K562 (cell line): Measurements from ENCODE around the gene GJB2. TPM values are rescaled to one million over a fixed set of nuclear protein-coding genes. Genes with fewer than 3 reads are reported as not detected.
A peak's percentile ranks its signal among the peaks of the same experiment; 100 is the strongest.

ENCODE experiments used
- ATAC-seq: fragments of 200-7000 bp; cut with Tn5 transposase; 3 replicates; pipeline ENCODE4 v1.9.1; 2020; ENCODE audit warnings: moderate library complexity
- BruUV-seq: library from RNA; stranded (reverse); fragments of 400-500 nt; replicated peaks from 2 replicates; lab custom pipeline; 2021; lab: Mats Ljungman, UMichigan
- CTCF ChIA-PET: fragments of 300-600 bp; formaldehyde crosslinking; extraction: SDS; loops from one replicate; lab custom pipeline; 2021; ENCODE audit warnings: low intra/inter-chr PET ratio; lab: Yijun Ruan, JAX
- POLR2A ChIA-PET: fragments of 300-600, 350-650 bp; sonication (Branson Sonifier 250); formaldehyde crosslinking; extraction: SDS; loops from one replicate; lab custom pipeline; 2021; ENCODE audit warnings: antibody characterized with exemption, inconsistent platforms; lab: Yijun Ruan, JAX
- DNase-seq, 4 experiments: peaks; one replicate each; pipeline versions ENCODE4 v3.0.0 to v3.0.0-alpha.2; 2011 to 2018; ENCODE audit warnings: low spot score in 3 of 4, mixed read lengths in 3 of 4; ENCODE audit errors: extremely low read depth in 1 of 4
- FAIRE-seq: peaks from 2 replicates; lab custom pipeline; 2011; peaks lifted over from hg19 to GRCh38; lab: Jason Lieb, UNC
- H2AFZ ChIP-seq: 2 replicates; pipeline ENCODE4 v1.6.0; 2011; ENCODE audit warnings: low read depth, low read length, control low read depth, inconsistent platforms
- H3K27ac ChIP-seq: fragments of 200-600 bp; 3 replicates; pipeline ENCODE4 v1.8.0; 2011; ENCODE audit warnings: low read depth, mild to moderate bottlenecking, control low read depth, inconsistent platforms, low read length, moderate library complexity, mixed read lengths; ENCODE audit errors: extremely low read depth
- H3K27me3 ChIP-seq, 2 experiments: fragments of 300-600 bp in 1 of 2; 2 replicates in 1 of 2; 3 replicates in 1 of 2; pipeline versions ENCODE4 v1.6.0 to v1.8.0; 2011; ENCODE audit warnings: inconsistent platforms in 2 of 2, low read length in 2 of 2, mild to moderate bottlenecking in 1 of 2, mixed read lengths in 1 of 2, moderate library complexity in 1 of 2; ENCODE audit not compliant: control insufficient read depth in 2 of 2, insufficient read depth in 2 of 2
- H3K36me3 ChIP-seq: fragments of 300-600 bp; 3 replicates; pipeline ENCODE4 v1.8.0; 2011; ENCODE audit warnings: mild to moderate bottlenecking, low read length, inconsistent platforms; ENCODE audit not compliant: control insufficient read depth, insufficient read depth
- H3K4me1 ChIP-seq, 2 experiments: fragments of 200-600 bp in 1 of 2; replicated peaks in 1 of 2; 2 replicates in 1 of 2; 3 replicates in 1 of 2; pipeline versions ENCODE4 v1.5.1 to v1.8.0; 2011; ENCODE audit warnings: inconsistent platforms in 2 of 2, low read length in 2 of 2, mild to moderate bottlenecking in 1 of 2, mixed read lengths in 1 of 2, moderate library complexity in 1 of 2; ENCODE audit not compliant: control insufficient read depth in 2 of 2, insufficient read depth in 2 of 2
- H3K4me2 ChIP-seq: 2 replicates; pipeline ENCODE4 v1.6.1; 2011; ENCODE audit warnings: low read length, control low read depth, inconsistent platforms, mixed read lengths; ENCODE audit not compliant: insufficient read depth
- H3K4me3 ChIP-seq: fragments of 200-600 bp; sonication (generic), shearing (Covaris generic); 2 replicates; pipeline ENCODE4 v1.5.1; 2016; ENCODE audit warnings: control low read depth, inconsistent platforms
- H3K79me2 ChIP-seq: fragments of 200-600 bp; 3 replicates; pipeline ENCODE4 v1.8.0; 2011; ENCODE audit warnings: low read length, inconsistent platforms; ENCODE audit not compliant: control insufficient read depth, insufficient read depth
- H3K9ac ChIP-seq, 2 experiments: 2 replicates each; pipeline versions ENCODE4 v1.6.0 to v1.6.1; 2011; ENCODE audit warnings: low read depth in 2 of 2, low read length in 2 of 2, control low read depth in 1 of 2, inconsistent platforms in 1 of 2, mild to moderate bottlenecking in 1 of 2, mixed read lengths in 1 of 2; ENCODE audit not compliant: insufficient read depth in 1 of 2
- H3K9me1 ChIP-seq: one replicate; pipeline ENCODE4 v1.6.0; 2011; ENCODE audit warnings: inconsistent platforms, mild to moderate bottlenecking, low read length, moderate library complexity; ENCODE audit not compliant: control insufficient read depth, insufficient read depth
- H3K9me3 ChIP-seq: replicated peaks from 2 replicates; pipeline ENCODE4 v1.5.1; 2011; ENCODE audit warnings: low read depth, low read length, inconsistent platforms; ENCODE audit not compliant: control insufficient read depth, insufficient read depth
- H4K20me1 ChIP-seq: replicated peaks from 2 replicates; pipeline ENCODE4 v1.6.1; 2011; ENCODE audit warnings: low read length, inconsistent platforms, mixed read lengths; ENCODE audit not compliant: control insufficient read depth, insufficient read depth
- ARNT ChIP-seq, 2 experiments: fragments of 450-650 bp; IDR thresholded peaks; 2 replicates each; pipeline ENCODE4 v1.6.1; 2016; ENCODE audit warnings: mild to moderate bottlenecking in 1 of 2
- BRD4 ChIP-seq: fragments of 200-600 bp; sonication (generic); IDR thresholded peaks from 2 replicates; pipeline ENCODE4 v1.6.1; 2017; ENCODE audit warnings: inconsistent platforms
- PPARD ChIP-seq: fragments of 250-450 bp; sonication (Bioruptor Pico); IDR thresholded peaks from 2 replicates; pipeline ENCODE4 v1.8.0; 2022; ENCODE audit warnings: inconsistent platforms, mild to moderate bottlenecking, moderate library complexity
- STAG1 ChIP-seq: sonication (generic); formaldehyde crosslinking; IDR thresholded peaks from 2 replicates; pipeline ENCODE4 v1.5.0; 2020; ENCODE audit warnings: missing genetic modification reagents, borderline replicate concordance
- TAL1 ChIP-seq: fragments of 450-650 bp; IDR thresholded peaks from 2 replicates; pipeline ENCODE4 v1.6.1; 2016; ENCODE audit warnings: mild to moderate bottlenecking
- ZFP30 ChIP-seq: fragments of 250-450 bp; sonication (Bioruptor Pico); IDR thresholded peaks from 2 replicates; pipeline ENCODE4 v1.8.0; 2022; ENCODE audit warnings: moderate library complexity, mild to moderate bottlenecking, inconsistent platforms, borderline replicate concordance
- ZFP36 ChIP-seq: fragments of 150-350 bp; IDR thresholded peaks from 2 replicates; pipeline ENCODE4 v1.6.1; 2018; ENCODE audit warnings: low read length, low read depth; ENCODE audit not compliant: partially characterized antibody
- ZNF696 ChIP-seq: fragments of 250-450 bp; sonication (Bioruptor Pico); conservative IDR thresholded peaks from 2 replicates; pipeline ENCODE4 v1.4.0; 2020; ENCODE audit warnings: mild to moderate bottlenecking, moderate library complexity
- WGBS: fragments of 100-300 bp; shearing (Covaris generic); methylation state at CpG from one replicate; pipeline ENCODE4 v1.1.6; 2016; ENCODE audit warnings: low coverage, mixed read lengths; ENCODE audit not compliant: insufficient coverage; ENCODE audit errors: missing lambda C conversion rate; 5-methylcytosine and 5-hydroxymethylcytosine counted together
- in situ Hi-C: fragments of 300-500 bp; cut with MboI; formaldehyde crosslinking; loops from 4 replicates; pipeline ENCODE4 v1.15.0; 2018; ENCODE audit warnings: inconsistent platforms, mixed read lengths
- intact Hi-C: fragments of 100-400 bp; cut with micrococcal nuclease; formaldehyde crosslinking; loops from 2 replicates; pipeline ENCODE4 v1.14.2; 2022
- polyA plus RNA-seq, 8 experiments: library from polyadenylated mRNA; depleted of rRNA in 4 of 8; stranded (reverse) in 5 of 8; unstranded in 3 of 8; fragments of >200 nt; fragmentation: Nextera tagmentation in 2 of 8; fragmentation: Illumina TruSeq in 1 of 8; extraction: Ambion mirVana in 2 of 8; extraction: Trizol in 1 of 8; gene quantifications; 2 replicates each; pipeline versions ENCODE4 v1.2.1 to v1.2.3, GENCODE V29; 2011 to 2014; ENCODE audit warnings: inconsistent platforms in 1 of 8, missing spikeins in 1 of 8
- total RNA-seq, 7 experiments: library from RNA; depleted of rRNA in 6 of 7; stranded (reverse); fragments of >200 nt in 6 of 7; fragmentation: Illumina TruSeq in 2 of 7; extraction: Trizol in 2 of 7; gene quantifications; 2 replicates each; pipeline versions ENCODE4 v1.2.1 to v1.2.3, GENCODE V29; 2011 to 2021; ENCODE audit warnings: low replicate concordance in 1 of 7
- TF ChIP-seq, protein P1 (sequence below): fragments of 450-650 bp; IDR thresholded peaks from 2 replicates; pipeline ENCODE4 v1.6.1; 2018; ENCODE audit warnings: mild to moderate bottlenecking, low read depth; ENCODE audit not compliant: partially characterized antibody
- TF ChIP-seq, protein P2 (sequence below), 2 experiments: fragments of 450-650 bp; conservative IDR thresholded peaks; 2 replicates each; pipeline ENCODE4 v1.6.1; 2017; ENCODE audit warnings: mild to moderate bottlenecking in 2 of 2, moderate library complexity in 2 of 2

Gene GJB2
- total and polyA plus RNA-seq, 9 of the 15 experiments (the other 6 are each of a cell fraction or from before 2014, with no cell fraction given) = not detected

DNA sequence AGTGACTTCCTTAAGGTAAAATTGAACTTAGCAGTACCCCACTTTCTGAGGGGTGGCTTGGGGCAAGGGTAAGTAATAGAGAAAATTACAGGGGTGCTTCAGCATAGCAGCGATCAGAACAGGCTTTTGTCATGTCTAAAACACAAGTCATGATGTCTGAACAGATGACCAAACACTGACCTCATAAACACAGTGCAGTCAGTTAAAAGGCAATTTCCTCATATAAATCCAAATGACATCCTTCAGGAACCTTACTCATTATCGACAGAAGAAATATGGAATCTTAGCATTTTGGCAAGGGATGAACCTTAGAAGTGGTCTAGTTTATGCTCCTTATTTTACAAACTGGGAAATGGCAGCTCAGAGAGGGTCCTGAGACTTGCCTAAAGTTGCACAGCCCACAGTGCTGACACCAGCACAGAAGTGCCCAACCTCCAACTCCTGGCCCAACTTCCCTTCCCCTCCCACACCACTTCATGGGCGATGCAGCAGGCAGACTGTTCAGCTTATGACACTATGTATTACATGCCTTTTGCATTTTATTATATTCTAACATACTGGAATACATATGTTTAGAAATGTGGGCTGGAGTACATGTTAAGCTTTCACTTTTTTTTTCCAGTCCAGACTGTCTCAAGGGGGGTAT, 35.5 kb downstream of the GJB2 start:
- no peaks in the 10 kb centered on the region for H3K79me2 ChIP-seq
- no peak overlapping the region for H3K27ac ChIP-seq
- ATAC-seq (no peak), FAIRE-seq (no peak), DNase-seq (no peak)
- intact Hi-C loops (no loop called here), in situ Hi-C loops (no loop called here)
- H3K4me3 ChIP-seq = no peak overlapping the region
- H3K27me3 ChIP-seq = peaks cover 0 to 2% of the 10 kb centered on the region in 2 experiments; a peak in 2 of 5 replicates
- 7% methylated on average over 3 of the region's 3 CpGs for WGBS
- ChIA-PET CTCF (no interaction called here), POLR2A (no interaction called here)
- H3K4me2 ChIP-seq = no peak overlapping the region
- TF ChIP-seq ZFP36 = peak; percentile 38
- no peak for TF ChIP-seq ARNT (IDR thresholded peaks at IDR 0.05)
- no peaks in the 10 kb centered on the region for H3K9me1 ChIP-seq
- peaks cover 0 to 13% of the 10 kb centered on the region in 2 experiments; a peak in 3 of 5 replicates for H3K4me1 ChIP-seq
- H4K20me1 ChIP-seq = no peaks in the 10 kb centered on the region
- H2AFZ ChIP-seq = no peak overlapping the region
- H3K36me3 ChIP-seq = no peaks in the 10 kb centered on the region
- H3K9me3 ChIP-seq = no peaks in the 10 kb centered on the region
- H3K9ac ChIP-seq = no peak overlapping the region
- BruUV-seq = no TSS peak

DNA sequence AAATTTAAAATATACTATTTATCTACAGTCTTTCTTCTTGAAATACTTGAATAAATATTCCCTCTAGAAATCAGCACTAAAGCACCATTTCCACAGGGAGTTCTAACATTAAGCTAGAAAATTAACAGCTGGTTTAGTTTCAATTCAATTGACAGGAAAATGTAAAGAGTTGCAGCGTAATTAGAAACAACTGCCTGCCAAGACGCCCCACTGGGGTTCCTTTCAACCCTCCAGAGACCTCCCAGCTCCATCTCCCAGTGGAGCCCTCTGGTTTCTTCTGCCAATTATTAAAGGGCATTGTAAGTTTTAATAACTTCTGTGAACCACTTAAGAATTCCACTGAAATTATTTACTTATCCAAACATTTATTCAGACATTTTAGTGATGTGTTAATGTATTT, 36.0 kb downstream of the GJB2 start:
- H3K9ac ChIP-seq = no peak overlapping the region
- FAIRE-seq (no peak), DNase-seq (no peak), ATAC-seq (no peak)
- peaks cover 0 to 13% of the 10 kb centered on the region in 2 experiments; a peak in 3 of 5 replicates for H3K4me1 ChIP-seq
- in situ Hi-C loops (no loop called here), intact Hi-C loops (no loop called here)
- H4K20me1 ChIP-seq = no peaks in the 10 kb centered on the region
- H2AFZ ChIP-seq = no peak overlapping the region
- no peak overlapping the region for H3K4me3 ChIP-seq
- no peaks in the 10 kb centered on the region for H3K9me3 ChIP-seq
- 5% methylated on average over 2 of the region's 2 CpGs for WGBS
- no peaks in the 10 kb centered on the region for H3K36me3 ChIP-seq
- BruUV-seq = no TSS peak
- ChIA-PET POLR2A (no interaction called here), CTCF (no interaction called here)
- no peaks in the 10 kb centered on the region for H3K9me1 ChIP-seq
- H3K27me3 ChIP-seq = peaks cover 0 to 2% of the 10 kb centered on the region in 2 experiments; a peak in 2 of 5 replicates
- H3K79me2 ChIP-seq = no peaks in the 10 kb centered on the region
- H3K27ac ChIP-seq = no peak overlapping the region
- H3K4me2 ChIP-seq = no peak overlapping the region
- no peak for TF ChIP-seq STAG1 (CRISPR knock-in tag)
- no peak for TF ChIP-seq TAL1
- TF ChIP-seq PPARD (CRISPR knock-in tag) = no peak
- TF ChIP-seq, protein P1, sequence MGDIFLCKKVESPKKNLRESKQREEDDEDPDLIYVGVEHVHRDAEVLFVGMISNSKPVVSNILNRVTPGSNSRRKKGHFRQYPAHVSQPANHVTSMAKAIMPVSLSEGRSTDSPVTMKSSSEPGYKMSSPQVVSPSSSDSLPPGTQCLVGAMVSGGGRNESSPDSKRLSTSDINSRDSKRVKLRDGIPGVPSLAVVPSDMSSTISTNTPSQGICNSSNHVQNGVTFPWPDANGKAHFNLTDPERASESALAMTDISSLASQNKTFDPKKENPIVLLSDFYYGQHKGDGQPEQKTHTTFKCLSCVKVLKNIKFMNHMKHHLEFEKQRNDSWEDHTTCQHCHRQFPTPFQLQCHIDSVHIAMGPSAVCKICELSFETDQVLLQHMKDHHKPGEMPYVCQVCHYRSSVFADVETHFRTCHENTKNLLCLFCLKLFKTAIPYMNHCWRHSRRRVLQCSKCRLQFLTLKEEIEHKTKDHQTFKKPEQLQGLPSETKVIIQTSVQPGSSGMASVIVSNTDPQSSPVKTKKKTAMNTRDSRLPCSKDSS = no peak
- no peak for TF ChIP-seq BRD4
- TF ChIP-seq, protein P2, sequence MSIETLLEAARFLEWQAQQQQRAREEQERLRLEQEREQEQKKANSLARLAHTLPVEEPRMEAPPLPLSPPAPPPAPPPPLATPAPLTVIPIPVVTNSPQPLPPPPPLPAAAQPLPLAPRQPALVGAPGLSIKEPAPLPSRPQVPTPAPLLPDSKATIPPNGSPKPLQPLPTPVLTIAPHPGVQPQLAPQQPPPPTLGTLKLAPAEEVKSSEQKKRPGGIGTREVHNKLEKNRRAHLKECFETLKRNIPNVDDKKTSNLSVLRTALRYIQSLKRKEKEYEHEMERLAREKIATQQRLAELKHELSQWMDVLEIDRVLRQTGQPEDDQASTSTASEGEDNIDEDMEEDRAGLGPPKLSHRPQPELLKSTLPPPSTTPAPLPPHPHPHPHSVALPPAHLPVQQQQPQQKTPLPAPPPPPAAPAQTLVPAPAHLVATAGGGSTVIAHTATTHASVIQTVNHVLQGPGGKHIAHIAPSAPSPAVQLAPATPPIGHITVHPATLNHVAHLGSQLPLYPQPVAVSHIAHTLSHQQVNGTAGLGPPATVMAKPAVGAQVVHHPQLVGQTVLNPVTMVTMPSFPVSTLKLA (conservative IDR thresholded peaks at IDR 0.05) = no peak
- no peak for TF ChIP-seq ZNF696 (CRISPR knock-in tag)
- no peak for TF ChIP-seq ZFP30 (CRISPR knock-in tag)
